ENCODE results near the gene CDCP2. TPM values are rescaled to one million over a fixed set of nuclear protein-coding genes. Genes with fewer than 3 reads are reported as not detected.

The CDCP2 gene
- total RNA-seq, 2 experiments from 2014 or later, result 0.18 TPM; not detected in 1

DNA sequence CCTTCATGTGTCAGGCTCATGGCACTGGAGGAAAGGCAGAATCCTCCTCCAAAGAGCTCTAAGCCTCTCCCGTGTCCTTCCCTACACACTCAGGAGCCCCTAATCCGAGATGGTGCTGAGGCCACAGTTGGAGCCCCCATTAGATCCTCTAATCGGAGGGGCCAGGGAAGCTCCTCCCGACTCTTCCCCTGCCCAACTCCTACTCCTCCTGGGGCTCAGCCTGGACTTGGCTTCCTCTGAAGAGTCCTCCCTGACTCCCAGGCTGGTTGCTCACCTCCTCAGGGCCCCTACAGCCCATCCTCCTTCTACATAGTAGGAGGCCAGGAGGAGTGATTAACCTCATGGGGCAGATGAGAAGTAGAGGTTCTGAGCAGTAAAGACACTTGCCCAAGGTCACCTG is 21.3 kb upstream of the CDCP2 start:
- H3K27me3 Mint-ChIP-seq, result no peaks in the 10 kb centered on the region
- POLR2A ChIA-PET, result no interaction called here

DNA sequence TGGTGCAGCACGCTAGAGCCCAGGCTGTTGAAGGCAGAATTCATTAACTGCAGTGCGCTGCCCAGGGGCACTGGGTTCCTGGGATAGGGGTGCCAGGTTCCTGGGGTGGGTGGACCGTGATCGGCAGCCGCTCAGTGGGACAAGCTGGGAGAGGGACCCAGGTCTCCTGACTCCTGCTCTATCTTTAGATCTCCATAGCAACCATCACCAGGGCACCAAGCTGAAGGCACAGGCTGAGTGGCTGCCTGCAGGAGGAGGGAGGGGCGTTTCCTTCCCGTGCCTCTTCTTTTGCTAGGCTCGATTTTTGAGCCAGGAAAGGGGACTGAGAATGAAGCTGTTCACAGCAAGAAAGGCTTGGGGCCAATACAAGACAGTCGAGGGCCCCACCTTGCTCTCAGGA is 20.9 kb upstream of the CDCP2 start:
- ChIA-PET CTCF (interaction anchor here (1.8 kb wide), 1 partner anchor 8 kb away, joined by 6 read pairs; no protein-coding TSS in a partner anchor), POLR2A (no interaction called here)
- intact Hi-C loops (cut with micrococcal nuclease), result no loop called here
- Mint-ChIP-seq H3K4me1 (ENCODE audit: low read depth) (peaks cover 5% of the 10 kb centered on the region), H3K27ac (no peak overlapping the region), H3K36me3 (ENCODE audit: low read depth) (peaks cover 4% of the 10 kb centered on the region), H3K4me3 (no peak overlapping the region), H3K9me3 (no peaks in the 10 kb centered on the region), H3K27me3 (no peaks in the 10 kb centered on the region)
- TF ChIP-seq, protein P1, sequence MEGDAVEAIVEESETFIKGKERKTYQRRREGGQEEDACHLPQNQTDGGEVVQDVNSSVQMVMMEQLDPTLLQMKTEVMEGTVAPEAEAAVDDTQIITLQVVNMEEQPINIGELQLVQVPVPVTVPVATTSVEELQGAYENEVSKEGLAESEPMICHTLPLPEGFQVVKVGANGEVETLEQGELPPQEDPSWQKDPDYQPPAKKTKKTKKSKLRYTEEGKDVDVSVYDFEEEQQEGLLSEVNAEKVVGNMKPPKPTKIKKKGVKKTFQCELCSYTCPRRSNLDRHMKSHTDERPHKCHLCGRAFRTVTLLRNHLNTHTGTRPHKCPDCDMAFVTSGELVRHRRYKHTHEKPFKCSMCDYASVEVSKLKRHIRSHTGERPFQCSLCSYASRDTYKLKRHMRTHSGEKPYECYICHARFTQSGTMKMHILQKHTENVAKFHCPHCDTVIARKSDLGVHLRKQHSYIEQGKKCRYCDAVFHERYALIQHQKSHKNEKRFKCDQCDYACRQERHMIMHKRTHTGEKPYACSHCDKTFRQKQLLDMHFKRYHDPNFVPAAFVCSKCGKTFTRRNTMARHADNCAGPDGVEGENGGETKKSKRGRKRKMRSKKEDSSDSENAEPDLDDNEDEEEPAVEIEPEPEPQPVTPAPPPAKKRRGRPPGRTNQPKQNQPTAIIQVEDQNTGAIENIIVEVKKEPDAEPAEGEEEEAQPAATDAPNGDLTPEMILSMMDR (IDR thresholded peaks at IDR 0.05), result no peak
- DNase-seq (no peak), ATAC-seq (no peak)

More for the DNA sequence above, 21.3 kb upstream of the CDCP2 start:
- Mint-ChIP-seq H3K27ac (no peak overlapping the region), H3K9me3 (no peaks in the 10 kb centered on the region), H3K4me1 (ENCODE audit: low read depth) (peaks cover 5% of the 10 kb centered on the region), H3K4me3 (no peak overlapping the region), H3K36me3 (ENCODE audit: low read depth) (peaks cover 4% of the 10 kb centered on the region)
- CTCF ChIA-PET, result no interaction called here
- no peak for ATAC-seq
- TF ChIP-seq, protein P1 (IDR thresholded peaks at IDR 0.05), result no peak
- DNase-seq, result no peak
- intact Hi-C loops (cut with micrococcal nuclease), result no loop called here

DNA sequence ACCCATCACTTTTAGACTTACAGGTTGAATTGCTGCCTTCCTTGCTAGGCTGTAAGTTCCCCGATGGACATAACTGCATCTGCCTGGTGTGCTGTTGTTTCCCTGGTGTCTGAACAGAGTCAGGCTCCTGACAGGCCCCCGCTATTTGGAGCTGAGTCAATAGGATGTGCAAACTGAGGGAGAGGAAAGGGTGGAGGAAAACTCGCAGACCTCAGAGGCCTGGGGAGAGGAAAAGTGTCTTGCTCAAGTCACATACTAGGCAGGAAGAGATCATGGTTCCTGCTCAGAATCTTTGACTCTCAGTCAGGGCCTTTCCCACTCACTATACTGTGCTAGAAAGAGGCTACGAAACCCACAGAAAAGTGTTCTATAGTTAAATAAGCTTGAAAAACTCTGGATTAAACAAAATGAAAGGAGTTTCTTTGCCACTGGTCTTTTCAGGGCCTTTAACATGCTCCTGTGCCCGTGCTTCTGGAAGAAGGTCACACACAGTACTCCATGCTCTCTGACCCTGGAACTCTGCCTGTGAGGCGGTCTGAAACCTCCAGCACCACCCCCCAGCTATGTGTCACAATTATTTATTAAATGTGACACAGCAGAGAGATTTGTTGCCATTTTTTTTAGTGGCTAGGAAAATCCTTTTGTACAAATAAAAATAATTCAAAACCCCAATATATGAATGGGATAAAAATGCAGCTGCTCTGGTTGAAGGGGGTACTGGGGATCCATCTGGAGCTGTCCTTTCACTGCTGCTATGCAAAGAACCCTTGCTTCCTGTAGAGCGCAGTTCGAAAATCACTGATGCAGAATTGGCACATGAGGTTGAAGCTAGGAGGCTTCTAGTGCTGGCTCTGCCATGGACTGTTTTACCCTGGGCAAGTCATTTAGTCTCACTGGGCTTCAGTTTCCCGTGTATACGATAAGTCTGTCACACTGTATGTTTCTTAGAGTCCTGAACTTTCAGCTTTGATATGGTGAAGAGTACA is 20.1 kb upstream of the CDCP2 start:
- intact Hi-C loops (cut with micrococcal nuclease), result no loop called here
- ATAC-seq (no peak), DNase-seq (no peak)
- TF ChIP-seq, protein P1 (IDR thresholded peaks at IDR 0.05), result no peak
- Mint-ChIP-seq H3K36me3 (ENCODE audit: low read depth) (no peaks in the 10 kb centered on the region), H3K9me3 (no peaks in the 10 kb centered on the region), H3K4me1 (ENCODE audit: low read depth) (peaks cover 5% of the 10 kb centered on the region), H3K27ac (peak overlapping the region; percentile 63), H3K27me3 (no peaks in the 10 kb centered on the region), H3K4me3 (no peak overlapping the region)
- ChIA-PET CTCF (interaction anchor here (1.8 kb wide), 1 partner anchor 9 kb away, joined by 6 read pairs; no protein-coding TSS in a partner anchor), POLR2A (interaction anchor here (1.0 kb wide), 1 partner anchor 437 kb away, joined by 3 read pairs; no protein-coding TSS in a partner anchor)

DNA sequence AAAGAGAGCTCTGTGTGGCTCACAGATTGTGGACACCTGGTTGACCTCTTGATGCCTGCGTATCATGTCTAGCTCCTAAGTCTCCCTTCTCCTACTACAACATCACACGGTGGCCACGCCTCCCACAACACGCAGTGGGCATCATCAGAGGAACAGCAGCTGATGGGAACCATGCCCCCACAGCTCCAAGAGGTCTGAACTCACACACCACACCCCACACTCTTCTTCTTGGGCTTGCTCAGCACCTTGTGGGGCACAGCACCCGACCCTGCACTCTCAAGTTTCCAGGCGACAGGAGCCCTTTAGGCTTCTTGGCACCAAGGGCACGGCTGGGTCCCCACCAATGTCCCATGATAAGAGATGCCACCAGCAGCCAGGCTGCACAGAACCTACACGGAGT is 18.8 kb upstream of the CDCP2 start:
- CTCF ChIA-PET, result interaction anchor here (0.6 to 1.8 kb wide), 2 partner anchors 10 to 257 kb away, joined by 3 to 6 read pairs; no protein-coding TSS in a partner anchor
- H3K27ac Mint-ChIP-seq, result no peak overlapping the region
- no peaks in the 10 kb centered on the region for H3K36me3 Mint-ChIP-seq (ENCODE audit: low read depth)
- H3K9me3 Mint-ChIP-seq, result no peaks in the 10 kb centered on the region
- DNase-seq, result no peak
- intact Hi-C loops (cut with micrococcal nuclease), result no loop called here
- peaks cover 5% of the 10 kb centered on the region for H3K4me1 Mint-ChIP-seq (ENCODE audit: low read depth)
- no peak overlapping the region for H3K4me3 Mint-ChIP-seq
- TF ChIP-seq, protein P1 (IDR thresholded peaks at IDR 0.05), result no peak
- no peak for ATAC-seq
- no peaks in the 10 kb centered on the region for H3K27me3 Mint-ChIP-seq
- POLR2A ChIA-PET, result interaction anchor here (0.6 to 1.0 kb wide), 2 partner anchors 23 to 438 kb away, joined by 3 read pairs; no protein-coding TSS in a partner anchor

DNA sequence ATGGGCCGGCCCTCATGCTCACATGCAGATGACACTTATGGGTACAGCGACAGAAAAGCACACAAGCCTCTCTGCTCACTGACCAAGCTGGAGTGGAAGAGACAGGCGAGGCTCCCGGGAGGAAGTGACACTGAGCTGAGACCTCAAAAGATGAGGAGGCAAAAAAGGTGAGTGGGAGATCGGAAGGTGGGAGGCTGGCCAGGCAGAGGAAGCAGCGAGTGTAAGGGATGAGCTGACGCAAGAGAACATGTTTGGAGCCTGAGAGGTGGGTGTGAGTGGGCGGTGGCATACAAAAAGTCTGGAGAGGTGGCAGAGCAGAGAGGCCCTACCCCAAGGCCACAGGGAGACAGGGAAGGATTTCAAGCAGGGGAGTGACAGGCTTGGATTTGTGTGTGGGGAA is 18.2 kb upstream of the CDCP2 start:
- no peak for ATAC-seq
- POLR2A ChIA-PET, result no interaction called here
- TF ChIP-seq, protein P1 (IDR thresholded peaks at IDR 0.05), result no peak
- no peaks in the 10 kb centered on the region for H3K36me3 Mint-ChIP-seq (ENCODE audit: low read depth)
- CTCF ChIA-PET, result interaction anchor here (0.6 to 1.8 kb wide), 2 partner anchors 11 to 258 kb away, joined by 3 to 6 read pairs; no protein-coding TSS in a partner anchor
- no peaks in the 10 kb centered on the region for H3K27me3 Mint-ChIP-seq
- no peak overlapping the region for H3K27ac Mint-ChIP-seq
- H3K4me3 Mint-ChIP-seq, result no peak overlapping the region
- H3K4me1 Mint-ChIP-seq (ENCODE audit: low read depth), result peaks cover 5% of the 10 kb centered on the region
- intact Hi-C loops (cut with micrococcal nuclease), result no loop called here
- no peaks in the 10 kb centered on the region for H3K9me3 Mint-ChIP-seq
- DNase-seq, result no peak

Data from activated CD8-positive, alpha-beta T cell treated with anti-CD3 and anti-CD28 coated beads for 36 hours (primary cell).